ENCODE measurements around the gene TMCC2. TPM values are rescaled to one million over a fixed set of nuclear protein-coding genes. Genes with fewer than 3 reads are reported as not detected.

TMCC2 gene
- total and polyA plus RNA-seq, 2 of the 4 experiments (the other 2 are of a cell fraction), result 2.0 to 4.2 TPM

- Histone ChIP-seq H3K4me2 (ENCODE audit: low read depth, low read length) (no peak overlapping the region), H3K56ac (ENCODE audit: extremely low read depth, insufficient read depth, low read length) (no peak overlapping the region), H3K27me3 (ENCODE audit: control insufficient read depth, insufficient read depth, low read length) (no peaks in the 10 kb centered on the region), H3K27ac (ENCODE audit: insufficient read depth, low read length) (no peak overlapping the region), H3K4ac (ENCODE audit: low read depth, low read length) (no peak overlapping the region), H3K9ac (ENCODE audit: low read depth, low read length) (no peak overlapping the region), H3K9me1 (ENCODE audit: insufficient read depth, low read length) (peaks cover 10% of the 10 kb centered on the region; the same call in 1 of the 2 replicates), H4K8ac (ENCODE audit: low read depth in 2 of 2, low read length in 2 of 2) (no peak overlapping the region), H2BK120ac (ENCODE audit: low read depth, low read length) (no peak overlapping the region), H3K18ac (ENCODE audit: low read depth, low read length) (no peak overlapping the region), H3K9me3 (ENCODE audit: control insufficient read depth, insufficient read depth, low read length) (no peaks in the 10 kb centered on the region), H4K20me1 (ENCODE audit: insufficient read depth, low read length) (peaks cover 8% of the 10 kb centered on the region; the same call in 1 of the 2 replicates), H2AK5ac (ENCODE audit: low read depth, low read length) (no peak overlapping the region), H3K36me3 (ENCODE audit: control insufficient read depth, insufficient read depth, low read length) (no peaks in the 10 kb centered on the region), H2BK20ac (ENCODE audit: low read depth, low read length) (no peak overlapping the region), H2BK15ac (ENCODE audit: low read depth, low read length) (no peak overlapping the region), H2AK9ac (replicated peaks; ENCODE audit: low read depth, low read length, poor library complexity) (no peak overlapping the region), H4K91ac (ENCODE audit: insufficient read depth, low read depth, low read length) (no peak overlapping the region), H3K79me1 (ENCODE audit: low read depth in 1 of 2, low read length in 2 of 2) (peaks cover 22 to 60% of the 10 kb centered on the region in 2 experiments), H3K4me3 (ENCODE audit: insufficient read depth, low read depth, low read length) (no peak overlapping the region), H3K14ac (replicated peaks; ENCODE audit: low read depth, low read length) (no peak overlapping the region), H2AFZ (replicated peaks; ENCODE audit: low read length, poor library complexity) (no peak overlapping the region), H2BK5ac (ENCODE audit: low read depth, low read length, poor library complexity, severe bottlenecking) (peak overlapping the region; percentile 48), H3K23ac (ENCODE audit: low read depth, low read length) (no peak overlapping the region), H4K5ac (ENCODE audit: low read depth, low read length) (no peak overlapping the region), H3K4me1 (ENCODE audit: control insufficient read depth, insufficient read depth, low read length) (peaks cover 7% of the 10 kb centered on the region)
- dilution Hi-C loops (cut with HindIII; ENCODE audit: low sequenced_read_pairs, unreplicated experiment), result no loop called here
- intact Hi-C loops (cut with micrococcal nuclease), result no loop called here
- ChIA-PET POLR2A (ENCODE audit: unreplicated experiment) (no interaction called here), CTCF (no interaction called here)
- no TSS peak for BruUV-seq (replicated peaks)
- DNase-seq (peak; percentile 54), ATAC-seq (ENCODE audit: low read depth) (peak; percentile 85)
- in situ Hi-C loops (cut with MboI; ENCODE audit: low sequenced_read_pairs), result no loop called here
- TF ChIP-seq CEBPB (IDR thresholded peaks at IDR 0.05; ENCODE audit: low read depth, low read length) (no peak), MAFK (IDR thresholded peaks at IDR 0.05; ENCODE audit: low read depth, low read length) (no peak), BHLHE40 (IDR thresholded peaks at IDR 0.05; ENCODE audit: low read depth, low read length) (no peak), CTCF (conservative IDR thresholded peaks at IDR 0.05; ENCODE audit: low read depth, low read length) (no peak), RCOR1 (IDR thresholded peaks at IDR 0.05; ENCODE audit: insufficient replicate concordance, low read length) (no peak), ELK1 (IDR thresholded peaks at IDR 0.05; ENCODE audit: borderline replicate concordance, low read depth, low read length) (no peak), RAD21 (IDR thresholded peaks at IDR 0.05; ENCODE audit: low read length) (no peak), USF2 (IDR thresholded peaks at IDR 0.05; ENCODE audit: low read depth, low read length) (no peak), POLR2A (IDR thresholded peaks at IDR 0.05; ENCODE audit: low read depth, low read length) (no peak), MXI1 (IDR thresholded peaks at IDR 0.05; ENCODE audit: borderline replicate concordance, low read depth, low read length) (no peak), CHD1 (IDR thresholded peaks at IDR 0.05; ENCODE audit: low read depth, low read length) (no peak), MAZ (IDR thresholded peaks at IDR 0.05; ENCODE audit: borderline replicate concordance, low read depth, low read length) (no peak), RFX5 (IDR thresholded peaks at IDR 0.05; ENCODE audit: low read depth, low read length) (no peak), SMC3 (IDR thresholded peaks at IDR 0.05; ENCODE audit: low read depth, low read length) (no peak)
These were observed 23.2 kb upstream of the TMCC2 start for GRCh38 chr1:205204552-205204951.
